Measurements from ENCODE around the gene SLC2A9. TPM values are rescaled to one million over a fixed set of nuclear protein-coding genes. Genes with fewer than 3 reads are reported as not detected.

Gene SLC2A9
- total and polyA plus RNA-seq, 8 donors = 1.2 to 5.7 (median 2.4) TPM

DNA sequence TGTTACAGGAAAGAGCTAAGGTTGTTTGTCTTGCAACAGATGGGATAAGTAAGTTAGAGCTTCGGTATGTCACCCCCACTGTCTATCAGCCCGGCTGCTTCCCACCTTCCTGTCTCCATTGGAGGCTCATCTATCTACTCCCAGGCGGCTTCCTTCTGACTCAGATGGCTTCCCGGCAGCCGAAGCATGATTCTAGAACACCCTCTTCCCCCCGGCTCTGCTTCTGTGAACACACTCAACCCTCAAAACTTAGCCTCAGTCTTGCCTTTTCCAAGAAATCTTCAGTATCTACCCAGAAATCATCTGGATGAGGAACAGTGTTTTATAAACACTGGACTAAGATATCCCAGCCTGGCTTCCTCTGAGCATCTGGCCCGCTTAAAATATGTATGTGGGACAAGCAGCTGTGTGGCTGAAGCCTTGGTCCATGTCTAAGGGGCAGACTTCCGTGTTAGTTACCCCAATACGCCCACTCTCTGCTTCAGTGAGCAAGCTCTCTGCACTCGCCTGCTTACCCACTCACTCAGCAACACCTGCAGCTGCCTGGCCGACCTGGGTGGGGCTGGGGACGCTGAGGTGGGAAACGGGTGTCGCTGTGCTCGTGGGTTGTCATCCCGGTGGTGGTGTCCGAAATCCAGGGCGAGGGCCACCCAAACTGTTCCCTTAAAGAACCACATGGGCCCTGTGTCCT lies 12.0 kb upstream of the SLC2A9 start:
- no peak for FAIRE-seq
- Histone ChIP-seq H3K36me3 (no peaks in the 10 kb centered on the region), H3K27ac (peak overlapping the region in 2 of 4 donors; percentile 0 to 52), H3K27me3 (no peaks in the 10 kb centered on the region), H3K9me3 (no peaks in the 10 kb centered on the region), H3K4me3 (no peak overlapping the region), H3K4me1 (no peaks in the 10 kb centered on the region)
- ATAC-seq = peak in 3 of 4 donors; percentile 40 to 65 (median 65)
- TF ChIP-seq CTCF (IDR thresholded peaks at IDR 0.05) = no peak
- intact Hi-C loops (cut with DNase I) = no loop called here
- WGBS, 2 donors = 52 to 68% methylated on average over 18 of the region's 18 CpGs
- no peak for DNase-seq

GRCh38 chr4:10032625-10033024 lies 11.3 kb upstream of the SLC2A9 start:
- intact Hi-C loops (cut with DNase I) = no loop called here
- Histone ChIP-seq H3K4me3 (no peak overlapping the region), H3K36me3 (no peaks in the 10 kb centered on the region), H3K9me3 (no peaks in the 10 kb centered on the region), H3K27me3 (no peaks in the 10 kb centered on the region), H3K27ac (peak overlapping the region in 2 of 4 donors; percentile 0 to 52), H3K4me1 (no peaks in the 10 kb centered on the region)
- 31 to 33% methylated on average over 6 of the region's 6 CpGs for WGBS, 2 donors
- TF ChIP-seq CTCF (IDR thresholded peaks at IDR 0.05) = no peak
- FAIRE-seq (no peak), ATAC-seq (peak; percentile 84 to 88 (median 84)), DNase-seq (peak in 1 of 6 donors; percentile 40)

DNA sequence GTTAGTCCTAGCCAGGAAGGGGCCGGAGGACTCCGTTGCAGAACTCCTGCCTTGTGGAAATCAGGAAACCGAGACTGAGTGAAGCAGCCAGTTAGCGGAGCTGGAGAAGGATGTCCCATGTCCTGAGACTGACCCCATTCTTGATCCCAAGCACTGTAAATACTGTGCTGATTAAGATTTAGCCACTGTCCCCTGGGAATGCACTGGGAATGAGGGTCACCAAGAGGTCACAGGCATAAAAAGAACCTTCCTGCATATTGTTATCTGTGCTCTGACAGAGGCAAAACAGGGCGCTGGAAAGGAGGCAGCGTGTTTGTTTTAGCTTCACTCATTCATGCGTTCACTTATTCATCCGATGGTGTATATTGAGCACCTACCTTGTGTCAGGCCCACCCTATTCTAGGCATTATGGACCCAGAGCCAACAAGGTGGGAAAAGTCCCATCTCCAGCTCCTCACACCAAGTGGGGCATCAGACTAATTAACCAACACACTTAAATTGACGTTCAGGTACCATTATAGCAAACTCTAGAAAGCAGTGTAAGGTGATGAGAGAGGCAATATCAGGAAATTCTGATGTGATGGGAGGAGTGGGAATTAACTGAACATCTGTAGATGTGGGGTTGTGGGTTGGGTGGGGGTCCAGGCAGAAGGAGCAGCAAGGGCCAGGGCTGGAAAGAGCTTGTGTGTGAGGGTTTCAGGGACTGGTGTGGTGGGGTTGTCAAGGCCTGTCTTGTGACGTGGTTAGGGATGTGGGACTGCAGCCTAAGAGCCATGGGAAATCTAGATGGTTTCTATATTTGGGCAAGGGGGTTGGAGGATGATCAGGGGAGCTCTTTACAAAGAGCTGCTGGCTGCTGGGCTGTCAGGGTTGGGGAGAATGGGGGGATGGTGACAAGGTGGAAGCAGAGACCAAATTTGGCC lies 10.6 kb upstream of the SLC2A9 start:
- DNase-seq = no peak
- Histone ChIP-seq H3K36me3 (no peaks in the 10 kb centered on the region), H3K27ac (peak overlapping the region in 2 of 4 donors; percentile 0 to 52), H3K4me3 (no peak overlapping the region), H3K27me3 (no peaks in the 10 kb centered on the region), H3K4me1 (no peaks in the 10 kb centered on the region), H3K9me3 (no peaks in the 10 kb centered on the region)
- intact Hi-C loops (cut with DNase I) = no loop called here
- TF ChIP-seq CTCF (IDR thresholded peaks at IDR 0.05) = no peak
- 60 to 64% methylated on average over 10 of the region's 10 CpGs for WGBS, 2 donors
- peak in 2 of 4 donors; percentile 8 to 27 for ATAC-seq
- FAIRE-seq = no peak

GRCh38 chr4:10030972-10031667 lies 9.8 kb upstream of the SLC2A9 start:
- Histone ChIP-seq H3K27me3 (no peaks in the 10 kb centered on the region), H3K9me3 (no peaks in the 10 kb centered on the region), H3K4me3 (no peak overlapping the region), H3K36me3 (no peaks in the 10 kb centered on the region), H3K4me1 (no peaks in the 10 kb centered on the region), H3K27ac (no peak overlapping the region)
- intact Hi-C loops (cut with DNase I) = no loop called here
- no peak for ATAC-seq
- no peak for FAIRE-seq
- DNase-seq = no peak
- 50 to 51% methylated on average over 7 of the region's 7 CpGs for WGBS, 2 donors
- no peak for TF ChIP-seq CTCF (IDR thresholded peaks at IDR 0.05)

Data from pancreas (tissue), 10 donors.